ENCODE results near the gene SYNE4. TPM values are rescaled to one million over a fixed set of nuclear protein-coding genes. Genes with fewer than 3 reads are reported as not detected.

The SYNE4 gene
- total and polyA plus RNA-seq, 2 donors (not counting 3 experiments of a cell fraction or from before 2014, with no cell fraction given) = 0.46 to 0.62 TPM

DNA sequence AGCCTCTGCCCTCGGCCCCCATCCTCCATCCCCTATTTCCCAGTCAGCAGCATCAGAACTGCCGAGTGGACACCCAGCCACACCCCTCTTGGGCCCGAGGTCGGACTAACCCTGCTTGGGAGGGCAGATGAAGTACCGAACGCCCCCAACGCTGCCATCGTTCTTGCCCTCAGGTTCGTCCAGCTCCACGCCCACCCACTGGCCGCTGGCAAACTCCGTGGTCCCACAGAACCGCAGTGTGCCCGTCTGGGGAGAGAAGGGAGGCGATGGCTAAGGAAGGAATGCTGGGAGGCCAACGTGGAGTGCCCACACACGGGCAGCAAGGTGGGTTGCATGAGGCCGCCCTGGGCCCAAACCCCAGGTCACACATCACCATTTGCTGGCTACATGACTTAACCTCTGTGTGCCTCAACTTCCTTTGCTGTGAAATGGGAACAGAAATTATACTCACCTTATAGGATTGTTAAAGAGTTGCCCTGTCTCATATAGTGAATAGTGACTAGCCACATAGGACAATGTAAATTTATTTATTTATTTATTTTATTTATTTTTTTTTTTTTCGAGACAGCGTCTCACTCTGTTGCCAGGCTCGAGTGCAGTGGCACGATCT is 10.6 kb upstream of the SYNE4 start:
- intact Hi-C loops (cut with micrococcal nuclease) = no loop called here
- no peak for DNase-seq (ENCODE audit: low read depth, low spot score)
- Histone ChIP-seq H2AFZ (ENCODE audit: low read depth, low read length) (no peak overlapping the region), H3K9ac (replicated peaks; ENCODE audit: extremely low read depth, insufficient read depth, low read length) (no peak overlapping the region), H3K9me3 (replicated peaks; ENCODE audit: control insufficient read depth, insufficient read depth, low read length) (no peaks in the 10 kb centered on the region), H3K4me2 (ENCODE audit: insufficient read depth, low read length) (no peak overlapping the region), H3K79me2 (ENCODE audit: control insufficient read depth, insufficient read depth, low read length) (no peaks in the 10 kb centered on the region), H3K9me1 (replicated peaks; ENCODE audit: control insufficient read depth, extremely low read depth, insufficient read depth, low read length) (no peaks in the 10 kb centered on the region), H3K27ac (ENCODE audit: insufficient read depth, low read depth, low read length) (no peak overlapping the region), H3K4me1 (ENCODE audit: control insufficient read depth, extremely low read depth, insufficient read depth, low read length) (peaks cover 5% of the 10 kb centered on the region), H3K4me3 (replicated peaks in 1 of 3; ENCODE audit: insufficient read depth in 1 of 3, low read depth in 1 of 3, low read length in 3 of 3) (no peak overlapping the region), H3K36me3 (ENCODE audit: control insufficient read depth in 2 of 2, extremely low read depth in 1 of 2, insufficient read depth in 2 of 2, low read length in 2 of 2) (peaks cover 0 to 22% of the 10 kb centered on the region in 2 experiments), H3K27me3 (ENCODE audit: control insufficient read depth in 2 of 2, insufficient read depth in 2 of 2, low read length in 2 of 2) (no peaks in the 10 kb centered on the region), H4K20me1 (replicated peaks; ENCODE audit: control insufficient read depth, extremely low read depth, insufficient read depth, low read length) (no peaks in the 10 kb centered on the region)
- BruUV-seq (replicated peaks) = no TSS peak
- POLR2A ChIA-PET = no interaction called here
- dilution Hi-C loops (cut with MboI; ENCODE audit: extremely low pct_ligation_motif_present, low sequenced_read_pairs) = no loop called here
- no peak for FAIRE-seq
- CTCF ChIA-PET = no interaction called here
- TF ChIP-seq GATA2 (IDR thresholded peaks at IDR 0.05; ENCODE audit: insufficient read depth, insufficient read length, low read depth, low read length) = no peak
- TF ChIP-seq EZH2 (IDR thresholded peaks at IDR 0.05; ENCODE audit: borderline replicate concordance, low read depth, low read length, severe bottlenecking) = no peak
- TF ChIP-seq JUN (IDR thresholded peaks at IDR 0.05; ENCODE audit: borderline replicate concordance, insufficient read depth, insufficient read length, low read depth) = no peak
- TF ChIP-seq CTCF (IDR thresholded peaks at IDR 0.05; ENCODE audit: extremely low read depth in 1 of 2, insufficient read depth in 1 of 2, low read depth in 1 of 2, low read length in 2 of 2) = no peak
- TF ChIP-seq FOS (IDR thresholded peaks at IDR 0.05; ENCODE audit: borderline replicate concordance, insufficient read depth, low read length) = no peak
- TF ChIP-seq, protein P1, sequence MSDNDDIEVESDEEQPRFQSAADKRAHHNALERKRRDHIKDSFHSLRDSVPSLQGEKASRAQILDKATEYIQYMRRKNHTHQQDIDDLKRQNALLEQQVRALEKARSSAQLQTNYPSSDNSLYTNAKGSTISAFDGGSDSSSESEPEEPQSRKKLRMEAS (IDR thresholded peaks at IDR 0.05; ENCODE audit: insufficient read depth, insufficient read length) = no peak
- no peak for TF ChIP-seq MYC (IDR thresholded peaks at IDR 0.05; ENCODE audit: low read depth, low read length)
- TF ChIP-seq POLR2AphosphoS5 (IDR thresholded peaks at IDR 0.05; ENCODE audit: insufficient read depth, low read depth, low read length) = no peak
- TF ChIP-seq POLR2A (IDR thresholded peaks at IDR 0.05; ENCODE audit: low read depth, low read length) = no peak

Data from endothelial cell of umbilical vein (primary cell).